Hematopoietic multipotent progenitor cell (in vitro differentiated cells): ENCODE data around the gene UBE2O. TPM values are rescaled to one million over a fixed set of nuclear protein-coding genes. Genes with fewer than 3 reads are reported as not detected.

Experiments
- DNase-seq, 3 donors: peaks; one replicate each; pipeline ENCODE4 v3.0.0-alpha.2; 2011 to 2015; ENCODE audit warnings: low read depth in 2 of 3, low spot score in 2 of 3
- total RNA-seq: library from RNA; depleted of rRNA; stranded (reverse); fragments of >200 nt; gene quantifications from one replicate; pipeline ENCODE4 v1.2.3, GENCODE V29; 2012

Gene UBE2O
- total RNA-seq, 1 donor = 46.3 TPM

DNA sequence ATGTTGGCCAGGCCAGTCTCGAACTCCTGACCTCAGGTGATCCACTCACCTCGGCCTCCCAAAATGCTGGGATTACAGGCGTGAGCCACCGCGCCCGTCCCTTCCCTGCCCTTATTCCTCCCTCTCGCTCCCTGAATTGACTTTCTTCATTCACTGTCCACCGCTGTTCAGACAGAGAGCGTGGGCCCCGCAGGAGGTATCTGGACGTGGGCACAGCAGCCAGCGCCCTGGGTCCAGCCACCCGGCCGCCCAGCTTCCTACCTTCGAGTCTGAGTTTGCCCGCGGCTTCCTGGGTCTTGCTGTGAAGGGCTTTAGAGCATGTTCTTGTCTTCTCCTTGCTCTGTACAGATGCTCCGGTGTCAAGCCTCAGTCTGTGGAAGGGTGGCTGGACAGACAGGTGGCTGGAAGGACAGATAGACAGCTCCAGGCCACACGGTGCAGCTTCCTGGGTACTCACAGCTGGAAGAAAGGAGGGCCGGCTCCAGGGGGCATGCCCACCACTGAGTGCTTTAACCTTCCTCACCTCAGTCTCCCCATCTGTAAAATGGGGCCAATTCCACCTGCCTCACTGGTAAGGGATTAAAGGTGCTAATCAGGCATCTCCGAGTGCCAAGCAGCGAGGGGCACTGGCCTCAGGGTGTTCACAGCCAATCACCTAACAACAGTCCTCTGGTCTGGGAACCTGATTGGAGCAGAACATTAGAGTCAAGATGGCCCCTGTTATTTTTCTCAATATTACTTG lies 34.7 kb upstream of the UBE2O start:
- no peak for DNase-seq

DNA sequence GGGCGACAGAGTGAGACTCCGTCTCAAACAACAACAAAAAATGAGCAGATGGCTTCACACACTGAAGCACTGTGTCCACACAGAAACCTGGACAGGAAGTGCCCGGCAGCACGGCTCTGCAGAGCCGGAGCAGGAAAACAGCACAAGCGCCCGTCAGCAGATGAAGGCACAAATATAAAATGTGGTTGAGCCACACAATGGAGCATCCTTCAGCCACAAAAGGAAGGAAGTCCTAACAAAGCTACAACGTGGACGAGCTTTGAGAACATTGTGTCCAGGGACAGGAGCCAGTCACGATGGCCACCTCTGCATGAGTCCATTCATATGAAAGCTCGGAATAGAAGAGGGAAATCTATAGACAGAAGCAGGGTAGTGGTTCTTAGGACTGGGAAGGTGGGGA lies 32.6 kb upstream of the UBE2O start:
- no peak for DNase-seq

DNA sequence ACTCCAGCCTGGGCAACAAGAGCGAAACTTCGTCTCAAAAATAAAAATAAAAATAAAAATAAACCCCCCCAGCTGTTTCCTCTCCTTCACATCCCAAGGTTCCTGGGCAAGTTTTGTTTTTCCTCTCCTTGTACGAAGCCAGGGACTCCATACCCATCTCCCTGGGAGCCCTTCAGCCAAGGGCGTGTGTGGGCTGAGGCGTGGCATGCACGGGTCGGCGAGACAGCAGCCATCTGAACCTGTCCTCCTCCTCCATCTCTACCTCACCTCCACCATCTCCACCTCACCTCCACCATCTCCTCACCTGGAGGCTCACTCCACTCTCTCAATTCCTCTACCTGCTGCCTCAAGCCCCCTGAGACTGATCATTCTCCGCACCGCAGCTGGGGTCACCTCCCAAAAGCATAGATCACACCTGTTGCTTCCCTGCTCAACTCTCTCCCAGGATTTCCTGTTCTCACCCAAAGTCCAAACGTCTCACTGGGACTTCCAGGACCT lies 31.3 kb upstream of the UBE2O start:
- no peak for DNase-seq

- DNase-seq = peak in 1 of 3 donors; percentile 33
Observed at GRCh38 chr17:76481071-76481655, 28.2 kb upstream of the UBE2O start.

DNA sequence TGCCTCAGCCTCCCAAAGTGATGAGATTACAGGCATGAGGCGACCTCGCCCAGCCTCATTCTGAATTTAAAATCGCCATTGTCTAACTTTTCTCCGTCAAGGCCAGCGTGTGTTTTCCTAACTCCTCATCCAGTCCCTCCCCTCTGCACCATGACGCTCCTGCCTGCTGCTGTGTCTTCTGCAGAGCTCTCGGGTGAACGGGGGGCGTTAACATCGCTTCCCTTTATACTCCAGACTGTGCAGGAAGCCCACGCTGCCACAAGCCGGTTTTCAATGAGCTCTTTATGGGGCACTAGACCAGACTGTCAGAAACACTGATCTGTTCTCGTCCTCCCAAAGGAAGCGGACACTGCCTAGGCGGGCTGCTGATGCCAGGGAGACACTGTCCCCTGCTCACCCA lies 27.7 kb upstream of the UBE2O start:
- DNase-seq = peak in 1 of 3 donors; percentile 66

DNA sequence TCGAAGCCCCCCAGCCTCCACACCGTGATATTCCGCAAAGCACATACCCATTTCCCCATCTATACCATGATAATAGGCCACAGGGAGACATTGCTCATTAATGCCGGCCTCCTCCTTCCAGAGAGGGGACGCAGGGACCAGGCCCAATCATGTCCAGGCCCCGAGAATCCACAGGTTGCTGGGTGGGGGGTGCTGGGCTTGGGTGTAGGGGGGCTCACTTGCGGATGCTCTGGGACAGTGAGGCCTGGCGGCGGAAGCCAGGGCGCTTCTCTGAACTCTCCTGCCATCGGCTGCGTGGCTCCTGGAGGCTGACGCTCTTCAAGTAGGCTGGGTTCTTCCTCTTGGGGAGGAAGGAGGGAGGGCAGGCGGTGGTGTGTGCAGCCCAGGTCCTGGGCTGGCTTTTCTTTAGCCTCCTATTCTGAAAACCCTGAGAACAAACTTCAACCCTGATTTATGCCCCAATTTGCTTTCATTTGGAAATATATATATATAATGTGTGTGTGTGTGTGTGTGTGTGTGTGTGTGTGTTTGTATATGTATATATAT lies 26.6 kb upstream of the UBE2O start:
- peak in 1 of 3 donors; percentile 31 for DNase-seq

- DNase-seq = no peak
Observed at GRCh38 chr17:76478730-76479514, 26.0 kb upstream of the UBE2O start.

- no peak for DNase-seq
Observed at GRCh38 chr17:76478097-76478496, 25.1 kb upstream of the UBE2O start.

DNA sequence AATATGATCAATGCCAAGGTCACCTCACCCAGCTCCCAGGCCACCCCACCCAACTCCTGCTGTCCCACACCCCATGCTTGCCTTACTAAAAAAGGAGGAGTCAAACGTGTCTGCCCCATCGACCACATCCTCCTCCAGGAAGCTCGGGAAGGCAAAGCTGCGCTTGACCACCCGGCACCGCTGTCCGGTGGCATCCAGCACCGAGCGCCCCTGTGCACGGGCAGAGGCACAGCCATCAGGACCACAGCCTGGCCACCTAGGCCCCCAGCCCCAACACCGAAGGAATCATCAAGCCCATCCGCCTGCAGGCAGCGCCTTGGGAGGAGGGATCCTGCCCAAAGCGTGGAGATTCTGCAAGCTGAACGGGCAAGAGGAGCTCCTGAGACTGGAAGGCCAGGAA lies 24.6 kb upstream of the UBE2O start:
- DNase-seq = no peak

DNA sequence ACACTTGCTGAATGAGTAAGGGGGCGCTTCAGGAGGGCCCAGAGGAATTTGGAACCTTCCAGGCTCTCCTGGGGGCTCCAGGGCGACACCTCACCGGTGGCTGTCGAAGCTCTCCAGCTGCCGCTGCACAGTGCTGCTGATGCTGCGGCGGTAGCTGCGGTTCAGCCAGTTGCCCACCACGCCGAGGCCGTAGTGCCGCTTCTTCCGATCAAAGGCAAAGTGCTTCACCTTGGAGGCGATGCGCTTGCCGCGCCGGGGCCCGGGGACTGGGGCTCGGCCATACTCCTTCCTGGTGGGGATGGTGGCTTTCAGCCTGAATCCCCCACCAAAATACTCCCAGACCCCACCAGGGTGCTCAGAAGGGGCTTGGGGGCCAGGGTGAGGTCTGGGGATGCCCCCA lies 23.8 kb upstream of the UBE2O start:
- DNase-seq = no peak

DNA sequence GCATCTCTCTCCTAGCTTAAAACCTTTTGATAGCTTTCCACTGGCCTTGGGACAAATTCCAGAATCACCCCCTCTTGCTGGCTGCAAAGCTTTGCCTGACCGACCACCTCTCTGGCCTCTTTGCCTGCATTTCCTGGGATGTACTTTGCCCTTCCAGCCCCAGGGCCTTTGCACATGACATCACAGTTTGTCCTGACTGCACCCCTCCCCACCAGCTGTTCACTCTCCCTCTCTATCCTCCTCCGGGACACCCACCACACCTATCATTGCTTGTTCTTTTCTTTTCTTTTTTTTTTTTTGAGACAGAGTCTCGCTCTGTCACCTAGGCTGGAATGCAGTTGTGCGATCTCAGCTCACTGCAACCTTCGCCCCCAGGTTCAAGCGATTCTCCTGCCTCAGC lies 22.4 kb upstream of the UBE2O start:
- no peak for DNase-seq

DNA sequence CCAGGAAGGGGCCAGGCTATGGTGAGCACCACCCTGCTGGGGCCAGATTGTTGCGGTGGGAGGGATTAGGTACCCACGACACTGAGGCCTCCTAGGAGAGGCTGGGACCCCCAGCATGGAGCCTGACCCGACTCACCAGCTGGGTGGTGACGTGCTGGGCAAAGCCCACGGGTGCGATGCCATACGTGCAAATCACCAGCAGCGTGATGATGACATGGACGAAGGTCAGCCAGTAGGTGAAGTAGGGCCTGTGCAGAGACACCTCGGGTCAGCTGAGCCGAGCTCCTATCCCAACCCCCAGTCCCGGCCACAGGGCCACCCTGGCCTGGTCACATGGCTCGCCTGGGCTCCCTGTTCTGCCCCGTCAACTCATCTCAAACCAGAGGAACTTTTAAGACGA lies 21.9 kb upstream of the UBE2O start:
- no peak for DNase-seq

DNA sequence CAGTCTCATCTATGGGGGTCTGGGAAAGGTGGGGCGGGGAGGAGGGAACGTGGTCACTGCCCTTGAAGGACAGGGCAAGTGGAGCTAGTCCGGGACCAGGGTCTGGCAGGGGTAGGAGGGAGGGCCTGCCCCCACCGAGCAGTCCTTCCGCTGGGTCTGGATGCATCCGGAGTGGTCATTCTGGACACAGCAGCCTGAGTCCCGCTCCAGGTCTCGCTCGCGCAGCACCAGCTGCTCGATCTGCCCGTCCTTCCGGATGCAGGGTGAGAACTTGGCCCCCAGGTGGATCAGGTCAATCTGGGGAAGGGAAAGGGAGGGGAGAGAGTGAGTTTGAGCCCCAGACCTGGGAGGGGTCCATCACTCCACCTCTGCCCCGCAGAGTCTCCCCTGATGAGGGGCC lies 21.3 kb upstream of the UBE2O start:
- DNase-seq = no peak

GRCh38 chr17:76473541-76473985 lies 20.6 kb upstream of the UBE2O start:
- peak in 1 of 3 donors; percentile 28 for DNase-seq

GRCh38 chr17:76472726-76473125 lies 19.8 kb upstream of the UBE2O start:
- DNase-seq = no peak

DNA sequence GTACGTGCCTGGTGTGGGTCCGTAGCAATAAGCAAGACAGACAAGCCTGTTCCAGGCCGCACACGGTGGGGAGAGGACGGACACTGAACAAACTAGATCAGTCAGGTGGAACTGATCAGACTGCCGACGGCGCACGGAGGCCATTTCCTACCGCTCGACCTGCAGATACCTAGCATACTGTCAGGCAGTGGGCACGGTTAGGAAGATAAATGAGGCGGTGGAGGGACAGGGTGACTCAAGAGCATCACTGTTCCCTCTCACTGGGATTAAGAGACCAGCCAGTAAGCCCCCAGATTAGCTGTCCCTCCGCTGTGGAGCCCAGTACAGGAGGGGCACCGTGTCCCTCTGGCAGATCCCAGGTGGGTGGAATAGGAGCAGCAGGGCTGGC lies 19.3 kb upstream of the UBE2O start:
- DNase-seq = no peak

- no peak for DNase-seq
Observed at GRCh38 chr17:76471498-76472257, 18.7 kb upstream of the UBE2O start.

DNA sequence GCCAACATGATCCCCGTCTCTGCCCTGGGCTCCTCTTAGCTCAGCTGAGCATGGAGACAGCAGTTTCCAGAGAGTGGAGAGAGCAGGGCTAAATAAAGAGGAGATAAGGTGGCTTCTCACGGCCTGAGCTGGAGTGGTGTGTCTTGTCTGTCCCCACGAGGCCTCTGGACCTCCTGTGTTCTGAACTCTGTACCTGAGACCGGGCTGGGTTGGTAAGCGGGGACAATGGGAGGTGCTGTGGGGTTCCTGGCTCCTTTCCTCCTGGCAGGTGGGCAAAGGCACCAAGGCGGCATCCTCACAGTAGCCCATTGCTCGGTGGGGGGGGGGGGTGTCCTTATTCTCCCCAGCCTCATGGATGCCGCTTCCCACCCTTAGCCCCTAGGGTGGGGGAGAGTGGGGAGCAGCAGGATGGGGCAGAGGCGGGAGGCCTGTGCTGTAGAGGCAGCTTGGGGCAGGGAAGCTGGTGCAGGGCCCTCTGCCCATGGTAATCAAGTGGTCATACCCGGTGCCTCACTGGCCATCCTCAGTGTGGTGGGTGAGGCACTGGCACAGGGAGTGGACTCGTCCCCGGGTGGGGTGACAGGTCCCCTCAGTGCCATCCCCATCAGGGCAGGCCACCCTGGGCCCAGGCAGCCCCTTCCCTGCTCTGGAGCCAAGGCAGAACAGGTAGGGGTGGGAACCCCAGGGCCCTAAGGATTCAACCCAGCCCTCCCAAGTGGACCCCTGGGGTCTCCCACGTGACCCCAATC lies 17.2 kb upstream of the UBE2O start:
- no peak for DNase-seq

DNA sequence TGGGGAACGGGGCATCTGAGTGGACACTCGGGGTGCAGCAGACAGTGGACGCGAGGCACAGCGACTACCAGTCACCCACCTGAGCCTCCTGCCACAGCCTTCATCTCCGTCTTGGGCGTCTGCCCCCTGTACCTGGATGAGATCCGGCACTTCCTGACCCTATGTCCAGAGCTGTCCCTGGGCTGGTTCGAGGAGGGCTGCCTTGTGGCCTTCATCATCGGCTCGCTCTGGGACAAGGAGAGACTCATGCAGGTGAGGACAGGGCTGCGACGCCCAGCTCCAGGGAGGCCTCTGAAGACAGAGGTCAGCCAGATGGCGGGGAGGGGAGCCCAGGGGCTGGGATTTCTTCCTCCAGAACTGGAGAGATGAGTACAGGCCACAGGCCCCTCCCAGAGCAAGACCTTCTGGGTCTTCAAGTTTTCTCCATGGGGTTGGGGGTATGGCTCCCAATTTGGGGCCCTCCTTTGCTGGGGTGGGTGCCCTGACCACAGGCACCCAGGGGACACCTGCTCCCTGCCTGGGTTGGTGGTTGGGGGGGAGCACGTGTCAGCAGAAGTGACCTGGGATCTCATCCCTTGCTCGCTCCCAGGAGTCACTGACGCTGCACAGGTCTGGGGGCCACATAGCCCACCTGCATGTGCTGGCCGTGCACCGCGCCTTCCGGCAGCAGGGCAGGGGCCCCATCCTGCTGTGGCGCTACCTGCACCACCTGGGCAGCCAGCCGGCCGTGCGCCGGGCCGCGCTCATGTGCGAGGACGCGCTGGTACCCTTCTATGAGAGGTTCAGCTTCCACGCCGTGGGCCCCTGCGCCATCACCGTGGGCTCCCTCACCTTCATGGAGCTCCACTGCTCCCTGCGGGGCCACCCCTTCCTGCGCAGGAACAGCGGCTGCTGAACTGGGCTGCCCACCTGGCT lies 16.4 kb upstream of the UBE2O start:
- no peak for DNase-seq
